ENCODE measurements around the gene ENTREP1.

DNA sequence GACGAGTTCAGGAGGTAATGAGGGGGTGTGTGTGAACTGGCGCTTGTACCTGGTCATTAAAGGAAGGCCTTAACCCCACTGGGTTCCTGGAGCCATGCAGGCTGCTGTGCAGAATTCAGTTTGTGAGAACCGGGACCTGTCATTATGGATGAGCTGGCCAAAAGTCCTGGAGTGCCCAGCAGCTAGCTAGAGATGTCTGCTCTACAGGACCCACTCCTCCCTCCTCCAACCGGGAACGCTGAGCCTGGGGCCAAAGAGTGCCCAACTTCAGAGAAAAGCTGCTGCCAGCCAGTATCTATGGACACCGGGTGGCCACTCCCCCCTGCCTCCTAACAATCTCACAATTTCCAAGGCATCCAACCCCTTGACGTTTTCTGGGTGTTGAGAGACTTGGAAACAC is 1.2 kb downstream of the ENTREP1 start:
- TF ChIP-seq, protein P1, sequence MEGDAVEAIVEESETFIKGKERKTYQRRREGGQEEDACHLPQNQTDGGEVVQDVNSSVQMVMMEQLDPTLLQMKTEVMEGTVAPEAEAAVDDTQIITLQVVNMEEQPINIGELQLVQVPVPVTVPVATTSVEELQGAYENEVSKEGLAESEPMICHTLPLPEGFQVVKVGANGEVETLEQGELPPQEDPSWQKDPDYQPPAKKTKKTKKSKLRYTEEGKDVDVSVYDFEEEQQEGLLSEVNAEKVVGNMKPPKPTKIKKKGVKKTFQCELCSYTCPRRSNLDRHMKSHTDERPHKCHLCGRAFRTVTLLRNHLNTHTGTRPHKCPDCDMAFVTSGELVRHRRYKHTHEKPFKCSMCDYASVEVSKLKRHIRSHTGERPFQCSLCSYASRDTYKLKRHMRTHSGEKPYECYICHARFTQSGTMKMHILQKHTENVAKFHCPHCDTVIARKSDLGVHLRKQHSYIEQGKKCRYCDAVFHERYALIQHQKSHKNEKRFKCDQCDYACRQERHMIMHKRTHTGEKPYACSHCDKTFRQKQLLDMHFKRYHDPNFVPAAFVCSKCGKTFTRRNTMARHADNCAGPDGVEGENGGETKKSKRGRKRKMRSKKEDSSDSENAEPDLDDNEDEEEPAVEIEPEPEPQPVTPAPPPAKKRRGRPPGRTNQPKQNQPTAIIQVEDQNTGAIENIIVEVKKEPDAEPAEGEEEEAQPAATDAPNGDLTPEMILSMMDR (IDR thresholded peaks at IDR 0.05), result no peak
- no peak for TF ChIP-seq ZFX (IDR thresholded peaks at IDR 0.05; ENCODE audit: borderline replicate concordance)

Measured in 22Rv1 (cell line).